Karpas-422 (cell line): ENCODE measurements around the gene ZNF813. TPM values are rescaled to one million over a fixed set of nuclear protein-coding genes. Genes with fewer than 3 reads are reported as not detected.
"Not testable (repeated sequence)": the region's sequence is repeated elsewhere in the genome, so short reads cannot be mapped to it uniquely, and the experiment has no call there.

ENCODE experiments used
- DNase-seq: peaks from one replicate; pipeline ENCODE4 v3.0.0-alpha.2; 2015
- H2AFZ ChIP-seq: fragments of 200-600 bp; sonication (generic); 2 replicates; pipeline ENCODE4 v1.6.1; 2014; ENCODE audit warnings: antibody characterized with exemption, low read length, mixed read lengths
- H3K27ac ChIP-seq: fragments of 200-600 bp; sonication (generic); 2 replicates; pipeline ENCODE4 v1.5.1; 2014; ENCODE audit warnings: mild to moderate bottlenecking, low read length, moderate library complexity
- H3K27me3 ChIP-seq: fragments of 200-600 bp; sonication (generic); 2 replicates; pipeline ENCODE4 v1.6.1; 2014; ENCODE audit warnings: low read length, mixed read lengths
- H3K36me3 ChIP-seq: fragments of 200-600 bp; sonication (generic); 2 replicates; pipeline ENCODE4 v1.6.1; 2014; ENCODE audit warnings: low read length, mixed read lengths; ENCODE audit not compliant: insufficient read depth
- H3K4me1 ChIP-seq: fragments of 200-600 bp; sonication (generic); 2 replicates; pipeline ENCODE4 v1.6.1; 2014; ENCODE audit warnings: mild to moderate bottlenecking, low read length, mixed read lengths
- H3K4me2 ChIP-seq: fragments of 200-600 bp; sonication (generic); 2 replicates; pipeline ENCODE4 v1.6.1; 2014; ENCODE audit warnings: low read length, low read depth, mild to moderate bottlenecking; ENCODE audit not compliant: poor library complexity, severe bottlenecking
- H3K4me3 ChIP-seq: fragments of 200-600 bp; sonication (generic); 2 replicates; pipeline ENCODE4 v1.5.1; 2014; ENCODE audit warnings: mild to moderate bottlenecking, antibody characterized with exemption, low read length, mixed read lengths
- H3K79me2 ChIP-seq: fragments of 200-600 bp; sonication (generic); 2 replicates; pipeline ENCODE4 v1.6.1; 2014; ENCODE audit warnings: mild to moderate bottlenecking, low read length, mixed read lengths
- H3K9ac ChIP-seq: fragments of 200-600 bp; sonication (generic); 2 replicates; pipeline ENCODE4 v1.6.0; 2014; ENCODE audit warnings: low read length
- H3K9me2 ChIP-seq: fragments of 200-600 bp; sonication (generic), shearing (Covaris generic); replicated peaks from 2 replicates; pipeline ENCODE4 v1.6.0; 2014; ENCODE audit warnings: mild to moderate bottlenecking, low read length, moderate library complexity; ENCODE audit not compliant: insufficient read depth
- H3K9me3 ChIP-seq: fragments of 300-700, 200-600 bp; sonication (generic); 2 replicates; pipeline ENCODE4 v1.6.1; 2014; ENCODE audit warnings: low read length, mixed read lengths
- H4K20me1 ChIP-seq: fragments of 200-600 bp; sonication (generic); 2 replicates; pipeline ENCODE4 v1.6.1; 2014; ENCODE audit warnings: mild to moderate bottlenecking, antibody characterized with exemption, low read length, low read depth; ENCODE audit not compliant: insufficient read depth
- total RNA-seq: library from RNA; depleted of rRNA; stranded (reverse); fragments of >200 nt; shearing (Covaris generic); gene quantifications from 2 replicates; pipeline ENCODE4 v1.2.3, GENCODE V29; 2014; ENCODE audit warnings: low replicate concordance

Gene ZNF813
- total RNA-seq, 1 experiment from 2014 or later, result 6.1 TPM

DNA sequence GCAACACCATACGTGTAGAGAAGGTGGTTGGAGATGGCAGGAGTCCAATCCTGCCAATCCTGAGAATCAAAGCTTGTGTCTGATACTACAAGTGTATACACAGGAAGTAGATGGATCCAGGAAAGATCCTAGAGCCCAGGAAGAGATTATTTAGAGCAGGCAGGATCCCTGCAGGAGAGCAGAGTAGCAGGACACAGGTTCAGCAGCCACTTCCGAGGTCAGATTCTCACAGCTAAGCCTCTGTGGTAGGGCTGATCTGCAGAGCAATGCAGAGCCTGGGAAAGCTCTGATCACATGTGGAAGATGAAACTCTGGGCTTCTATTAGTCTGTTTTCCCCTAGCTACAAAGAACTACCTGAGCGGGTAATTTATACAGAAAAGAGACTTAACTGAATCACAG is 41.9 kb downstream of the ZNF813 start:
- H3K36me3 ChIP-seq, result no peaks in the 10 kb centered on the region
- H3K4me3 ChIP-seq, result no peak overlapping the region
- H3K4me1 ChIP-seq, result no peaks in the 10 kb centered on the region
- H3K9ac ChIP-seq, result no peak overlapping the region
- H3K79me2 ChIP-seq, result no peaks in the 10 kb centered on the region
- no peaks in the 10 kb centered on the region for H3K9me2 ChIP-seq
- no peak overlapping the region for H2AFZ ChIP-seq
- H3K9me3 ChIP-seq, result no peaks in the 10 kb centered on the region
- no peak for DNase-seq
- H3K27me3 ChIP-seq, result no peaks in the 10 kb centered on the region
- H4K20me1 ChIP-seq, result no peaks in the 10 kb centered on the region
- H3K4me2 ChIP-seq, result no peak overlapping the region
- no peak overlapping the region for H3K27ac ChIP-seq

DNA sequence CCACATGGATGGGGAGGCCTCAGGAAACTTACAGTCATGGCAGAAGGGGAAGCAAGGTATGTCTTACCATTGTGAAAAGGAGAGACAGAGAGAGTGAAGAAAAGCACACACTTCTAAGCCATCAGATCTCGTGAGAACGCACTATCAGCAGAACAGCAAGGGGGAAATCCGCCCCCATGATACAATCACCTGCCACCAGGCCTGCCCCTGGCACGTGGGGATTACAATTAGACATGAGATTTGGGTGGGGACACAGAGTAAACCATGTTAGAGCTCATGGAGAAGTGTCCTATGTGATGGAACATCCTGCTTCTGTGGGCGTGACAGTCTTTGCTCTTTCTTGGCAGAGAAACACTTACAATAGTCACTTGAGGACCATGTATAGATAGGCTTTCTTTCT is 42.3 kb downstream of the ZNF813 start:
- no peak overlapping the region for H2AFZ ChIP-seq
- no peak overlapping the region for H3K27ac ChIP-seq
- H3K4me1 ChIP-seq, result no peaks in the 10 kb centered on the region
- no peak overlapping the region for H3K4me2 ChIP-seq
- H3K9ac ChIP-seq, result no peak overlapping the region
- no peak for DNase-seq
- H3K9me2 ChIP-seq, result no peaks in the 10 kb centered on the region
- H4K20me1 ChIP-seq, result no peaks in the 10 kb centered on the region
- no peaks in the 10 kb centered on the region for H3K9me3 ChIP-seq
- no peak overlapping the region for H3K4me3 ChIP-seq
- H3K79me2 ChIP-seq, result no peaks in the 10 kb centered on the region
- no peaks in the 10 kb centered on the region for H3K27me3 ChIP-seq
- H3K36me3 ChIP-seq, result no peaks in the 10 kb centered on the region

DNA sequence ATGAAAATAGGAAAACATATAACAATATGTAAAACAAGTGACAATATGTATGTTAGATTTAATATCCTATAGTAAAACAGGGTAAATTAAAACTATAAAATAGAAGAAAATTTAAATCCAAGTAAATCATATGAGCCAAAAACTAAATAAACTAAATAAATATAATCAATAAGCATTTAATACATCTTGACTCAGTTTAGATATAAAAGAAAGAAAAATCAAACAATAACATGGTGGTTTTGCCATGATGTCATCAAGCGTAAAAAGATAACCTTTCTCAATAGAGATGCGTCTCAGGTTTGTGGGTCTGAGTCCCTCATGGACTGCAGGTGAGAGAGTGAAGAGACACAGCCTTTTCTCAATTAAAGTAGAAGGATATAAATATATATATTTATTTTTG is 43.8 kb downstream of the ZNF813 start:
- no peaks in the 10 kb centered on the region for H3K27me3 ChIP-seq
- DNase-seq, result no peak
- no peaks in the 10 kb centered on the region for H3K4me1 ChIP-seq
- H3K9me2 ChIP-seq, result no peaks in the 10 kb centered on the region
- no peak overlapping the region for H3K27ac ChIP-seq
- H3K9ac ChIP-seq, result no peak overlapping the region
- no peak overlapping the region for H3K4me2 ChIP-seq
- no peaks in the 10 kb centered on the region for H3K36me3 ChIP-seq
- no peak overlapping the region for H3K4me3 ChIP-seq
- H3K79me2 ChIP-seq, result no peaks in the 10 kb centered on the region
- H2AFZ ChIP-seq, result no peak overlapping the region
- no peaks in the 10 kb centered on the region for H4K20me1 ChIP-seq
- H3K9me3 ChIP-seq, result no peaks in the 10 kb centered on the region

DNA sequence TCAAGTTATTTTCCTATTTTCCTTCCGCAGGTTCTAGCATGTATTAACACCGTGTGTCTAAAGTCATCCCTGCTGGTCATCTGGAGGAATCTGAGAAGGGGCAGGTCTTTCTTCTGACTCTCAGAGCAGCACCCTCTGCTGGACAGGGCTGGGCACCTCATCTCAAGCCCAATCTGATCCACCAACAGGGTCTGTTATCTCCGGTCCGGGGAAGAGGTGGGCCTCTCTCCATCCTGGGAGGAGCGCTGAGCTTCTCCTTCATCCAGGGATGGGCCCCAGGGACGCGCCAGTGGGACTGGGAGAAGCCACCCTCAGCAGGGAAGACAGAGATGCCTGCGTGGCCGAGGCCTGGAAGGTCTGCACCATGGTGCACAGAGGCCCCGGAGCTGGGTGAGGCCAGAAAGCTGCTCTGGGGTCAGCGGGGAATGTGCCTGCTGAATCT is 44.4 kb downstream of the ZNF813 start:
- H3K27me3 ChIP-seq, result no peaks in the 10 kb centered on the region
- no peak overlapping the region for H3K9ac ChIP-seq
- H3K4me1 ChIP-seq, result no peaks in the 10 kb centered on the region
- no peaks in the 10 kb centered on the region for H4K20me1 ChIP-seq
- H3K9me2 ChIP-seq, result no peaks in the 10 kb centered on the region
- H3K79me2 ChIP-seq, result no peaks in the 10 kb centered on the region
- H3K4me3 ChIP-seq, result no peak overlapping the region
- no peak overlapping the region for H2AFZ ChIP-seq
- H3K27ac ChIP-seq, result no peak overlapping the region
- DNase-seq, result peak; percentile 92
- H3K36me3 ChIP-seq, result no peaks in the 10 kb centered on the region
- H3K9me3 ChIP-seq, result no peaks in the 10 kb centered on the region
- H3K4me2 ChIP-seq, result no peak overlapping the region

DNA sequence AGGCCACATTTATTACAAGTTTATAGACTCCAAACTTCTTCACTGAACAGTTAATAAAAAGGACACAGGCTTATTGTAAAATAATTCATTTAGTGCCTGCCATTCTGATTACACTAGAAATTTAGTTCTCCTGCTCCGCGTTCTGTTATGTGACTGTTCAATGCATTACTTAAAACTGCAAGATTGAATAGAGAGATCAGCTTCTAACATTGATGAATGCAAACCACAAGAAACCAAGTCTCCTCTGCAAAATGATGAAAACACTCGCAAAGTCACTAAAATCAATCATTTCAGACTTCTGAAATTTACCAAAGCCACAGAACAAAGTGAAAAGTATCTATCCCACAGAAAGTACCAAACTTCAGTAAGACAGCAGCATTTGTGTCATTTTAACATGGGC is 47.5 kb downstream of the ZNF813 start:
- not testable (repeated sequence) for DNase-seq, H3K36me3 ChIP-seq, H3K9me2 ChIP-seq, H2AFZ ChIP-seq, H3K9me3 ChIP-seq, H3K4me1 ChIP-seq, H3K4me2 ChIP-seq, H3K27ac ChIP-seq, H3K9ac ChIP-seq, H3K4me3 ChIP-seq, H4K20me1 ChIP-seq, H3K79me2 ChIP-seq, H3K27me3 ChIP-seq

DNA sequence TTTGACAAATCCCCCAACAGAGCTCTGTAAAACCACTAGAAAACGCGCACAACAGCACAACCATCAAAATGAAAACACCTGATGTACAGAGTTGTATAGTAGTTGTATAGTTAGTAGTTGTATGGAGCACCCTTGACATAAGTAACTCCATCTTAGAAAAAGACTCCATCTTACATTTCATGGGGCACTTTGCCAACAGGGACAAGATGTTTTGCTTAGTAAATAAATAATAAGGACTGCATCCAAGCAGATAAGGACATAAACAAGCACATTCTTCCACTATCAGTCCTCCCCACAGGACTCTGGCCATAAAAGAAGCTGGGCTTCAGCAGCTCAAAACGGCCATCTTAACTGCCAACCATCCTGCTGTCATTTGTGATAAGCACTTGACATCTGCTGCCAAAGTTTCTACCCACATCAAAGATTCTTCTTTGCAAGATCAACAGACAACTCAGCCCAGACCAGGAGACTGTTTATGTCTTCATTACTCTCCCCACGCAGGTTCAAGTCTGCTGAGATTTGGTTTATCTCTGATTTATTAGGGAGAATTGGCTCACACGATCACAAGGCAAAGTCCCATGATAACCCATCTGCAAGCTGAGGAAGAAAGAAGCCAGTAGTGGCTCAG is 49.7 kb downstream of the ZNF813 start:
- Histone ChIP-seq H4K20me1 (no peaks in the 10 kb centered on the region), H3K36me3 (no peaks in the 10 kb centered on the region), H3K4me2 (no peak overlapping the region), H3K4me1 (peaks cover 5% of the 10 kb centered on the region), H3K9me2 (no peaks in the 10 kb centered on the region), H3K9ac (no peak overlapping the region), H2AFZ (peak overlapping the region; percentile 78), H3K27ac (no peak overlapping the region), H3K27me3 (no peaks in the 10 kb centered on the region), H3K4me3 (no peak overlapping the region), H3K79me2 (no peaks in the 10 kb centered on the region), H3K9me3 (peaks cover 10% of the 10 kb centered on the region; the same call in 1 of the 2 replicates)
- DNase-seq, result no peak

DNA sequence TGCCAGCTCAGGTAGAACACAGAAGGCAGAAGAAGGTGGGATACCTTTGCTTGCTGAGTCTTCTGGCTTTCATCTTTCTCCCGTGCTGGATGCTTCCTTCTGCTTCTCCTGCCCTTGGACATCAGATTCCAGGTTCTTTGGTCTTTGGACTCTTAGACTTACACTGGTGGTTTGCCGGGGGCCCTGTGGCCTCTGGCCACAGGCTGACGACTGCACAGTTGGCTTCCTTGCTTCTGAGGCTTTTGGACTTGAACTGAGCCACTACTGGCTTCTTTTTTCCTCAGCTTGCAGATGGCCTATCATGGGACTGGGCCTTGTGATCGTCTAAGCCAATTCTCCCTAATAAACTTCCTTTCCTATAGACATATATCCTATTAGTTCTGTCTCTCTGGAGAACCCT is 50.6 kb downstream of the ZNF813 start:
- Histone ChIP-seq H3K4me1 (peaks cover 5% of the 10 kb centered on the region), H3K9ac (no peak overlapping the region), H3K27ac (no peak overlapping the region), H3K9me2 (no peaks in the 10 kb centered on the region), H2AFZ (no peak overlapping the region), H3K4me2 (no peak overlapping the region), H3K4me3 (no peak overlapping the region), H3K27me3 (no peaks in the 10 kb centered on the region), H3K9me3 (peaks cover 14% of the 10 kb centered on the region), H4K20me1 (no peaks in the 10 kb centered on the region), H3K79me2 (no peaks in the 10 kb centered on the region), H3K36me3 (no peaks in the 10 kb centered on the region)
- no peak for DNase-seq

DNA sequence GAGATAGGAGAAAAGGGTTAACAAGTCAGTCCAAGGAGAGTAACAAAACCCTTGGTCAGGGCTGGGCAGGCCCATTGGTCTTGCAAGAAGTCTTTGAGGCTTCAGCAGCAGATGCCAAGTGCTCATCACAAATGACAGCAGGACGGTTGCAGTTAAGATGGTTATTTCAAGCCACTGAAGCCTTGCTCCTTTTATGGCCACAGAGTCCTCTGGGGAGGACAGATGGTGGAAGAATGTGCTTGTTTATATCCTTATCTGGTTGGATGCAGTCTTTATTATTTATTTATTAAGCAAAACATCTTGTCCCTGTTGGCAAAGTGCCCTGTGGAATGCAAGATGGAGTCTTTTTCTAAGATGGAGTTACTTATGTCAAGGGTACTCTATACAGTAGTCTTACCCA is 51.2 kb downstream of the ZNF813 start:
- Histone ChIP-seq H3K4me1 (peaks cover 5% of the 10 kb centered on the region), H2AFZ (no peak overlapping the region), H3K9me2 (no peaks in the 10 kb centered on the region), H3K4me3 (no peak overlapping the region), H4K20me1 (no peaks in the 10 kb centered on the region), H3K36me3 (no peaks in the 10 kb centered on the region), H3K79me2 (no peaks in the 10 kb centered on the region), H3K27ac (no peak overlapping the region), H3K9ac (no peak overlapping the region), H3K9me3 (peaks cover 14% of the 10 kb centered on the region), H3K4me2 (no peak overlapping the region), H3K27me3 (no peaks in the 10 kb centered on the region)
- DNase-seq, result no peak

DNA sequence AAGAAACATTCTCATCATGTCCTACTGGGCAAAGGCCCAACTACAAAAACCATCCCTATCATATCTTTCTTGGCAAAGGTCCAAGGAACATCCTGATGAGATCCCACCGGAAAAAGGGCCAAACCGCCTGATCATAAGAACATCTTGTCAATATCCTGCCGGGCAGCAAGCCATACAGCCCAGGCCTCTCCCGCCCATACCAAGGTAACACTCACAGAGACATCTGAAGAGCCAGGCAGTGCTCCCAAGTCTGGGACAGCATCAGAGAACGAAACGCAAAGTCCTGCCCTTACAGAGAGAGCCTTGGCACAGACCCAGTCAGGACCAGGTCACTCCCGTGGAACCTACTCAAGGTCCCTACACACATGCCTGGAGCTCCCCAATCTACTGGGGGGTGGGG is 51.9 kb downstream of the ZNF813 start:
- H3K4me2 ChIP-seq, result no peak overlapping the region
- H3K36me3 ChIP-seq, result no peaks in the 10 kb centered on the region
- H3K4me1 ChIP-seq, result peaks cover 5% of the 10 kb centered on the region
- no peaks in the 10 kb centered on the region for H3K27me3 ChIP-seq
- no peaks in the 10 kb centered on the region for H3K9me2 ChIP-seq
- H3K4me3 ChIP-seq, result no peak overlapping the region
- DNase-seq, result no peak
- H3K79me2 ChIP-seq, result no peaks in the 10 kb centered on the region
- H3K27ac ChIP-seq, result no peak overlapping the region
- no peaks in the 10 kb centered on the region for H4K20me1 ChIP-seq
- peaks cover 14% of the 10 kb centered on the region for H3K9me3 ChIP-seq
- H2AFZ ChIP-seq, result no peak overlapping the region
- H3K9ac ChIP-seq, result no peak overlapping the region
